ENCODE measurements around the gene ERFL.

Gene ERFL

DNA sequence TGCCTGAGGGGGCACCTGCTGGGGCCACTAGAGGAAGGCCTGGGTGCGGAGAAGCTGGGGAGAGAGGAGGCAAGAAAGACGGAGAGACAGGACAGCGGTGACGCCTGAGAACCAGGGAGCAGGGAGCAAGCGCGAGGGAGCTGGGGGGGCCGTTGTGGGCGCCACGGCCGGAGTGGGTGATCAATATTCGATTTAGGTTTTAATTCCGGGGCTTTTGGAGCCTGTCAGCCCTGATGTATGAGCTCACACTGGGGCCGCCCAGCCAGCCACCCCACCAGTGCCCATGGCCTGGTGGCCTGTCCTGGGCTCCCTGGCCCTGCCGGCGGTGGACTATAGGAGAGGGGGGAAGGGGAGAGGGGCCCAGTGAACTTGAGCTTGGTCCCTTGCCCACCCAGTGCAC lies 8.7 kb upstream of the ERFL start:
- no peak overlapping the region for H3K4me3 ChIP-seq (replicated peaks in 1 of 2; ENCODE audit: low read depth in 2 of 2, low read length in 2 of 2)
- TF ChIP-seq, protein P1, sequence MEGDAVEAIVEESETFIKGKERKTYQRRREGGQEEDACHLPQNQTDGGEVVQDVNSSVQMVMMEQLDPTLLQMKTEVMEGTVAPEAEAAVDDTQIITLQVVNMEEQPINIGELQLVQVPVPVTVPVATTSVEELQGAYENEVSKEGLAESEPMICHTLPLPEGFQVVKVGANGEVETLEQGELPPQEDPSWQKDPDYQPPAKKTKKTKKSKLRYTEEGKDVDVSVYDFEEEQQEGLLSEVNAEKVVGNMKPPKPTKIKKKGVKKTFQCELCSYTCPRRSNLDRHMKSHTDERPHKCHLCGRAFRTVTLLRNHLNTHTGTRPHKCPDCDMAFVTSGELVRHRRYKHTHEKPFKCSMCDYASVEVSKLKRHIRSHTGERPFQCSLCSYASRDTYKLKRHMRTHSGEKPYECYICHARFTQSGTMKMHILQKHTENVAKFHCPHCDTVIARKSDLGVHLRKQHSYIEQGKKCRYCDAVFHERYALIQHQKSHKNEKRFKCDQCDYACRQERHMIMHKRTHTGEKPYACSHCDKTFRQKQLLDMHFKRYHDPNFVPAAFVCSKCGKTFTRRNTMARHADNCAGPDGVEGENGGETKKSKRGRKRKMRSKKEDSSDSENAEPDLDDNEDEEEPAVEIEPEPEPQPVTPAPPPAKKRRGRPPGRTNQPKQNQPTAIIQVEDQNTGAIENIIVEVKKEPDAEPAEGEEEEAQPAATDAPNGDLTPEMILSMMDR (IDR thresholded peaks at IDR 0.05; ENCODE audit: low read depth, low read length) = no peak
- DNase-seq (ENCODE audit: low read depth in 2 of 2) = no peak

DNA sequence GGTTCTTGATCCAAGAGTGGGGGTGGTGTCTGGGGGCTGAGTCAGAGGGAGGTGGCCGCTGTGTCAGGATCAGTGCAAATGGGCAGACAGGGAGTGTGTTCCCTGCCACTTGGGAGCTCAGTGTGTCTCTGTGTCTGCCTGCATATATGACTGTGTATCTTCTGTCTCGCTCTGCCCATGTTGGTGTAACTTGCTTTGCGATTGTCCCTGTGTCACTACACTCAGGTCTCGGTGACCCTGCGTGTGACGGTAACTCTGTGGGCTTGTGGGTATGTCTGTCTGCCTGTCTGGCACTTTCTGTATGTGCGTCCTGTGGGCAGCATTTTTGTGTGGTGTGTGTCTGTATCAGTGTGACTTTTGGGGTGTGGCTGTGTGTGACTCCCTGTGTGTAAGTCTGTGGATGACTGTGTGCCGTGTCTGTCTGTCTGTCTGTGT lies 8.2 kb upstream of the ERFL start:
- no peak overlapping the region for H3K4me3 ChIP-seq (replicated peaks in 1 of 2; ENCODE audit: low read depth in 2 of 2, low read length in 2 of 2)
- peak in 1 of 2 donors; percentile 42 for DNase-seq (ENCODE audit: low read depth in 2 of 2)
- TF ChIP-seq, protein P1 (IDR thresholded peaks at IDR 0.05; ENCODE audit: low read depth, low read length) = no peak

DNA sequence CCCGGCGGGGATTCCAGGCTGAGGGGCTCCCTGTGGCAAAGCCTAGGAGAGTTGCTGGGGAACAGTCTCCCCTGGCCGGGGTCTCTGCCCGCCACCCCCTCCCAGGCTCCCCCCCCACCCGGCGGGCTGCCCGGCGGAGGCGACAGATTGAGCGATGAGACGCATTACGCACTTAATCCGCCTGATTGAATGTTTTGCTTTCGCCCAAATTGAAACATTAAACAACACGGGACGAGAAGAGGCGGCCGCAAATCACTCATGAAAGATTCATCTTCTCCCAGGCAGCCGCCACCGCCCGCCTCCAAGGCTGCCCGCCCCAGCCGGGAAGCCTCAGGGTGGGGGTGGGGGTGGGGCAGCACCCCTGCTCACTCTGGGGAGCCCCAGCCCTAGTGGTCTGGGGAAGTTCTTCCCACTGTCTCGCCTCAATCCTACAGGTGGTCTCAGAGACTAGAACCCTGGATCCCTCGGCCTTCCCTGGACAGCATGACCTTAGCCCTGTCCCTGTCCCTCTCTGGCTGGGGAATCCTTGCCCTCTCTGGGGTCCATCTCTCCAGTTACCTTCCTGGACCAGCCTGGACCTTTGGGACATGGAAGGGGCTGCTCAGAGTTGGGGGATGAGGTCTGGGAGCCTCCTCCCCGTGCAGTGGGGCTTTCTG lies 7.6 kb upstream of the ERFL start:
- DNase-seq (ENCODE audit: low read depth in 2 of 2) = no peak
- H3K4me3 ChIP-seq (replicated peaks in 1 of 2; ENCODE audit: low read depth in 2 of 2, low read length in 2 of 2) = no peak overlapping the region
- TF ChIP-seq, protein P1 (IDR thresholded peaks at IDR 0.05; ENCODE audit: low read depth, low read length) = no peak

DNA sequence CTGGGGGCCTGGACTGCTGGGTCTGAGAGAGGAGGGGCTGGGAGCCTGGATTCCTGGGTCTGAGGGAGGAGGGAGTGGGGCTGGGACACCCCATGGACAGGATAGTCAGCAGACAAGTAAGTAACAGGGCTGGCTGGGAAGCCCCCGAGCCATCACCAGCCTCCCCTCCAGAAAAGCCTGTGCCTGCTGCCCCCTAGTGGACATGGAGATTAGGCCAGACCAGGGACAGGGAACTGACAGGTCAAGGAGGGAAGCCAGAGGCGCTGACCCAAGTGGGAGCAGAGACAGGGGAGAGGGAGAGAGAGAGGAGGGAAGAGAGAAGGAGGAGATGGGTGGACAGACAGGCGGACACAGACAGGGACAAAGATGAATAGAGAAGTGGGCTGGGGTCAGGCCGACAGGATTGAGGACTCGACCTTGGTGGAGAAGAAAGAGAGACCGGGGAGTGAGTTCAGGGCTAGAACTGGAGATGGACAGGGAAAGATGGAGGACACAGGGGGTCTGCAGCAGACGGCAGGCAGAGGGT lies 6.7 kb upstream of the ERFL start:
- H3K4me3 ChIP-seq (replicated peaks in 1 of 2; ENCODE audit: low read depth in 2 of 2, low read length in 2 of 2) = no peak overlapping the region
- peak; percentile 58 to 66 for DNase-seq (ENCODE audit: low read depth in 2 of 2)

DNA sequence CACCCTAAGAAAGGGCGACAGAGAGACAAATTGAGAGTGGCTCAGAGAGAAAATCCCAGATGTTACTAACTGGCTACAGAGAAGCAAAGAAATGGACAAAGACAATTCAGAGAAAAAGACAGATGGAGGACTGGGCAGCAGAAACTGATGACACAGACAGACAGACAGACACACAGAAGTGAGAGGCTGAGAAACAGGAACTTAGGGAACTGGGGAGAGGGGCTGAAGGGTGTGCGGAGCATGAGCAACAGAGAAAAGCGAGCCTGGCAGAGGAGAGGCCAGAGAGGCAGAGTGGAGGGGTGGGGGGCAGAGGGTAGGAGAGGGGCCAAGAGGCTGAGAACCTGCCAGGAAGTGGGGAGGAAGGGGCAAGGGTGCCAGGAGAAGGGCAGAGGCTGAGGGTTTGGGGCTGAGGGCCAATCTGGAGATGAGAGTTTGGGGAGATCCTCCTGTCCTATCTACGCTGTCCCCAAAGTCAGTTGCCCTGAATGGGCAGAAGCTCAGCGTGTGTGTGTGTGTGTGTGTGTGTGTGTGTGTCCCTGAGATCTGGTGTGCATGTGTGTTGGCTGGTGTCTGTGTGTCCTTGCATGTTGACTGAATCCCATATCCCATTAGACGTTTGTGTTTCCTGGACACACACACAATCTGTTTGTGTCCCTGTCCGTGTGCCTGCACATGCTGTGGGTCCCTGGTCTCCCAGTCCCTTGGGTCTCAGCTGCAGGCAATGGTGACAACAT lies 5.6 kb upstream of the ERFL start:
- DNase-seq (ENCODE audit: low read depth in 2 of 2) = no peak
- TF ChIP-seq, protein P1 (IDR thresholded peaks at IDR 0.05; ENCODE audit: low read depth, low read length) = no peak
- no peak overlapping the region for H3K4me3 ChIP-seq (replicated peaks in 1 of 2; ENCODE audit: low read depth in 2 of 2, low read length in 2 of 2)

More for the DNA sequence above, 6.7 kb upstream of the ERFL start:
- TF ChIP-seq, protein P1 (IDR thresholded peaks at IDR 0.05; ENCODE audit: low read depth, low read length) = peak; percentile 96

DNA sequence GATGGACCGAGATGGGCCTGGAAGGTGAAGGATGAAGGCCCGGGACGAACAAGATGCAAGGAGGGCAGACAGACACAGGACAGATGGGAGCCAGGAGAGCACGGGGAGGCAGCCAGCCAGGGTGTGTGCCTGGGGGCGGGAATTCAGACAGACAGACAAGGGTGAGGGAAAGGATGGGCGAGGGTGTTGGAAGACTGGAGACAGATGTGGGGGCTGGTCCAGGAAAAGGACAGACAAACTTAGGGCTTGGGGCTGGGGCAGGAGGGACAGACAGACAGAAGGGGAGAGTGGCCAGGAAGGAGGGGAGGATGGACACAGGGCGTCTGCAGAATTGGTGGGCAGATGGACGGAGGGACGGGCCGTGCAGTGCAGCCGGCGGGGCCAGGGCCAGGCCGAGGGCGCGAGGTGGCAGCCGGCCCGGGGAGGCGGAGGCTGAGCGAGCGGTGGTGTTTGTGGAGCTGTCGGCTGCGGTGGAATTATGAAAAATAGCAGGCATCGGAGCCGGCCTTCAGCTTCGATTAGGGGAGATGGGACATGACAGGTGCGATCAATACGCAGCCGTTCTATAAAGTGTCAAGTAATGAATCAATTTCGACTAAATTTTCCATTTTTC lies 4.6 kb upstream of the ERFL start:
- peak in 1 of 2 donors; percentile 21 for DNase-seq (ENCODE audit: low read depth in 2 of 2)
- no peak overlapping the region for H3K4me3 ChIP-seq (replicated peaks in 1 of 2; ENCODE audit: low read depth in 2 of 2, low read length in 2 of 2)
- TF ChIP-seq, protein P1 (IDR thresholded peaks at IDR 0.05; ENCODE audit: low read depth, low read length) = no peak
